SK-N-SH (cell line): ENCODE data around the gene GRM8.

Source experiments
- CHD2 ChIP-seq: fragments of 150-350 bp; IDR thresholded peaks from 2 replicates; pipeline ENCODE4 v1.6.1; 2018; ENCODE audit warnings: low read length; ENCODE audit not compliant: partially characterized antibody
- CTCF ChIP-seq: fragments of 200-600 bp; sonication (generic); IDR thresholded peaks from 2 replicates; pipeline ENCODE4 v1.6.1; 2017; ENCODE audit warnings: antibody characterized with exemption, mild to moderate bottlenecking, moderate library complexity
- JUND ChIP-seq: IDR thresholded peaks from 2 replicates; pipeline ENCODE4 v1.4.0; 2012
- POLR2AphosphoS5 ChIP-seq: IDR thresholded peaks from 2 replicates; pipeline ENCODE4 v1.6.1; 2012; ENCODE audit warnings: low read depth, low read length
- YY1 ChIP-seq: IDR thresholded peaks from 2 replicates; pipeline ENCODE4 v1.4.0; 2012; ENCODE audit warnings: low read depth, mild to moderate bottlenecking
- TF ChIP-seq, protein P1 (sequence below): IDR thresholded peaks from 2 replicates; pipeline ENCODE4 v1.4.0; 2012; ENCODE audit warnings: low read depth

DNA sequence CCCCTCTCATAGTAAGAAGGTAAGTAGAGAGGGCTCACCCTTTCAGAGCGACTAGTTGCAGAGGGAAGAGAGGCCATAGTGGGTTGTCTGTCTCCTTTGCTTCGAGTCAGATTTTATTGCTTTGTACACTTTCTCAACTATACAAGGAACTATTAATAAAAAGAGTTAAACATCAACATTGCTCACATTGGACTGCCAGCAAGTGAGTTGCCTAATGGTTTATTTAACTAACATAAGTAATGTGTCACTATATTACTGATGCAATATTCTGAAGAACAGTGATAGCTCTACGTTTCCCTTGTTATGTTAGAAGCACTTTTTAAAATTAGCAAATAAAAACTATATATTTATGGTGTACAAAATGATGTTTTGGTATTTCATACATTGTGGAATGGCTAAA, 451.0 kb downstream of the GRM8 start:
- TF ChIP-seq CTCF, result no peak
- no peak for TF ChIP-seq JUND
- TF ChIP-seq, protein P1, sequence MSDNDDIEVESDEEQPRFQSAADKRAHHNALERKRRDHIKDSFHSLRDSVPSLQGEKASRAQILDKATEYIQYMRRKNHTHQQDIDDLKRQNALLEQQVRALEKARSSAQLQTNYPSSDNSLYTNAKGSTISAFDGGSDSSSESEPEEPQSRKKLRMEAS, result no peak
- no peak for TF ChIP-seq YY1
- TF ChIP-seq CHD2, result no peak
- no peak for TF ChIP-seq POLR2AphosphoS5
